H9 (cell line): ENCODE measurements around the gene ZDHHC9. TPM values are rescaled to one million over a fixed set of nuclear protein-coding genes. Genes with fewer than 3 reads are reported as not detected.

ENCODE experiments used
- DNase-seq: peaks from one replicate; pipeline ENCODE4 v3.0.0-alpha.2; 2017
- H2AFZ ChIP-seq: one replicate; pipeline ENCODE4 v1.6.1; 2013; ENCODE audit warnings: mild to moderate bottlenecking, low read length, control low read depth, moderate library complexity
- H2AK5ac ChIP-seq: 2 replicates; pipeline ENCODE4 v1.6.1; 2013; ENCODE audit warnings: low read length, control low read depth, mixed read lengths; ENCODE audit not compliant: insufficient read length
- H2BK120ac ChIP-seq: one replicate; pipeline ENCODE4 v1.6.1; 2013; ENCODE audit warnings: low read depth, mild to moderate bottlenecking, low read length, control low read depth, inconsistent platforms; ENCODE audit not compliant: poor library complexity, severe bottlenecking
- H2BK12ac ChIP-seq: 2 replicates; pipeline ENCODE4 v1.6.1; 2013; ENCODE audit warnings: low read length, control low read depth, mixed read lengths, low read depth; ENCODE audit not compliant: insufficient read length
- H2BK15ac ChIP-seq: 2 replicates; pipeline ENCODE4 v1.6.1; 2013; ENCODE audit warnings: low read depth, low read length, control low read depth
- H2BK20ac ChIP-seq: one replicate; pipeline ENCODE4 v1.6.1; 2013; ENCODE audit warnings: low read depth, mild to moderate bottlenecking, low read length, control low read depth, inconsistent platforms; ENCODE audit not compliant: poor library complexity, severe bottlenecking
- H2BK5ac ChIP-seq: 2 replicates; pipeline ENCODE4 v1.6.1; 2013; ENCODE audit warnings: low read length, control low read depth, mixed read lengths; ENCODE audit not compliant: insufficient read length
- H3K14ac ChIP-seq: 2 replicates; pipeline ENCODE4 v1.6.1; 2013; ENCODE audit warnings: low read length, control low read depth; ENCODE audit not compliant: insufficient read depth
- H3K18ac ChIP-seq: 2 replicates; pipeline ENCODE4 v1.6.1; 2013; ENCODE audit warnings: low read depth, mild to moderate bottlenecking, mixed read lengths, low read length, control low read depth; ENCODE audit not compliant: insufficient read length
- H3K23ac ChIP-seq: 2 replicates; pipeline ENCODE4 v1.6.1; 2013; ENCODE audit warnings: low read length, control low read depth, mixed read lengths, low read depth; ENCODE audit not compliant: insufficient read length
- H3K23me2 ChIP-seq: 2 replicates; pipeline ENCODE4 v1.6.1; 2013; ENCODE audit warnings: low read depth, mild to moderate bottlenecking, mixed read lengths, low read length, control low read depth; ENCODE audit not compliant: insufficient read length, poor library complexity, severe bottlenecking
- H3K27ac ChIP-seq: 2 replicates; pipeline ENCODE4 v1.5.1; 2013; ENCODE audit warnings: low read length, control low read depth, mixed read lengths, low read depth; ENCODE audit not compliant: insufficient read length
- H3K27me3 ChIP-seq: 2 replicates; pipeline ENCODE4 v1.6.1; 2013; ENCODE audit warnings: low read length, control low read depth, inconsistent platforms; ENCODE audit not compliant: insufficient read depth
- H3K4ac ChIP-seq: 2 replicates; pipeline ENCODE4 v1.6.1; 2013; ENCODE audit warnings: low read depth, mild to moderate bottlenecking, control low read depth, inconsistent platforms, low read length, moderate library complexity
- H3K4me1 ChIP-seq: 2 replicates; pipeline ENCODE4 v1.6.1; 2013; ENCODE audit warnings: low read length, control low read depth, inconsistent platforms; ENCODE audit not compliant: insufficient read depth
- H3K4me2 ChIP-seq: 2 replicates; pipeline ENCODE4 v1.6.1; 2013; ENCODE audit warnings: low read length, control low read depth, mixed read lengths; ENCODE audit not compliant: insufficient read length, insufficient read depth
- H3K56ac ChIP-seq: 2 replicates; pipeline ENCODE4 v1.6.1; 2013; ENCODE audit warnings: low read depth, mild to moderate bottlenecking, mixed read lengths, low read length, control low read depth; ENCODE audit not compliant: insufficient read length
- H3K79me1 ChIP-seq: 2 replicates; pipeline ENCODE4 v1.6.1; 2013; ENCODE audit warnings: low read depth, mild to moderate bottlenecking, moderate library complexity, low read length, control low read depth, inconsistent platforms; ENCODE audit not compliant: insufficient read depth, poor library complexity, severe bottlenecking
- H3K79me2 ChIP-seq: 2 replicates; pipeline ENCODE4 v1.6.1; 2013; ENCODE audit warnings: low read length, control low read depth, inconsistent platforms; ENCODE audit not compliant: insufficient read depth
- H3K9ac ChIP-seq: 2 replicates; pipeline ENCODE4 v1.6.1; 2013; ENCODE audit warnings: low read length, control low read depth, mixed read lengths; ENCODE audit not compliant: insufficient read length; ENCODE audit errors: extremely low read depth
- H3K9me3 ChIP-seq: one replicate; pipeline ENCODE4 v1.6.1; 2013; ENCODE audit warnings: low read depth, low read length, inconsistent platforms; ENCODE audit not compliant: control insufficient read depth
- H3T11ph ChIP-seq: one replicate; pipeline ENCODE4 v1.6.1; 2013; ENCODE audit warnings: mild to moderate bottlenecking, low read length, control low read depth, inconsistent platforms
- H4K20me1 ChIP-seq: one replicate; pipeline ENCODE4 v1.6.1; 2013; ENCODE audit not compliant: control insufficient read depth, insufficient read length, insufficient read depth
- H4K5ac ChIP-seq: 2 replicates; pipeline ENCODE4 v1.6.1; 2013; ENCODE audit warnings: low read depth, mild to moderate bottlenecking, mixed read lengths, low read length, control low read depth; ENCODE audit not compliant: insufficient read length
- H4K8ac ChIP-seq: replicated peaks from 2 replicates; pipeline ENCODE4 v1.6.1; 2013; ENCODE audit warnings: low read length, control low read depth, mixed read lengths, low read depth; ENCODE audit not compliant: insufficient read length
- H4K91ac ChIP-seq: 2 replicates; pipeline ENCODE4 v1.6.1; 2013; ENCODE audit warnings: low read depth, mild to moderate bottlenecking, moderate library complexity, mixed read lengths, low read length, control low read depth; ENCODE audit not compliant: insufficient read length
- H3K27ac Mint-ChIP-seq, 3 experiments: 2 replicates in 2 of 3; 3 replicates in 1 of 3; pipeline ENCODE4 v1.8.0; 2020 to 2021; ENCODE audit warnings: mixed read lengths in 3 of 3, mild to moderate bottlenecking in 1 of 3, moderate library complexity in 1 of 3
- H3K27me3 Mint-ChIP-seq: 2 replicates; pipeline ENCODE4 v1.8.0; 2021; ENCODE audit warnings: low read depth, mild to moderate bottlenecking, moderate library complexity, mixed read lengths
- H3K36me3 Mint-ChIP-seq, 3 experiments: 2 replicates in 2 of 3; 3 replicates in 1 of 3; pipeline ENCODE4 v1.8.0; 2020 to 2021; ENCODE audit warnings: low read depth in 3 of 3, mixed read lengths in 3 of 3; ENCODE audit not compliant: insufficient read depth in 1 of 3
- H3K4me1 Mint-ChIP-seq, 2 experiments: 2 replicates each; pipeline ENCODE4 v1.8.0; 2020; ENCODE audit warnings: mixed read lengths in 2 of 2
- H3K4me3 Mint-ChIP-seq, 2 experiments: 2 replicates in 1 of 2; 3 replicates in 1 of 2; pipeline ENCODE4 v1.8.0; 2020 to 2021; ENCODE audit warnings: mild to moderate bottlenecking in 2 of 2, mixed read lengths in 2 of 2, moderate library complexity in 1 of 2
- H3K9me3 Mint-ChIP-seq, 2 experiments: 2 replicates in 1 of 2; 3 replicates in 1 of 2; pipeline ENCODE4 v1.8.0; 2020; ENCODE audit warnings: mild to moderate bottlenecking in 2 of 2, mixed read lengths in 2 of 2, moderate library complexity in 1 of 2
- CTCF ChIP-seq: fragments of 200-600 bp; sonication (generic); conservative IDR thresholded peaks from 3 replicates; pipeline ENCODE4 v1.8.0; 2021; ENCODE audit warnings: antibody characterized with exemption, mild to moderate bottlenecking
- WGBS: extraction: QIAGEN DNeasy Blood & Tissue Kit; methylation state at CpG from one replicate; pipeline ENCODE4 v1.1.7; 2013; ENCODE audit warnings: missing lambda C conversion rate, low lambda C conversion rate, mixed read lengths; ENCODE audit not compliant: insufficient read length; ENCODE audit errors: extremely low coverage; 5-methylcytosine and 5-hydroxymethylcytosine counted together
- total RNA-seq: library from RNA; stranded (reverse); gene quantifications from 2 replicates; pipeline ENCODE4 v1.2.1, GENCODE V29; 2021

The ZDHHC9 gene
- total RNA-seq, 1 experiment from 2014 or later: 21.0 TPM

- no CpG with 5 or more reads among the region's 8 CpGs for WGBS
- Histone ChIP-seq H3K14ac (no peak overlapping the region), H3K27ac (no peak overlapping the region), H2BK15ac (no peak overlapping the region), H3K79me1 (no peaks in the 10 kb centered on the region), H3T11ph (no peak overlapping the region), H3K23me2 (no peaks in the 10 kb centered on the region), H2BK12ac (no peak overlapping the region), H3K4me2 (no peak overlapping the region), H3K4ac (no peak overlapping the region), H2AK5ac (no peak overlapping the region), H3K4me1 (no peaks in the 10 kb centered on the region; the same call in 1 of the 2 replicates), H4K5ac (no peak overlapping the region), H3K18ac (no peak overlapping the region), H2AFZ (no peak overlapping the region), H3K27me3 (no peaks in the 10 kb centered on the region), H3K79me2 (0 out of 2 replicates have a peak, but pooled peaks cover 3% of the 10 kb centered on the region), H3K56ac (no peak overlapping the region), H4K91ac (no peak overlapping the region), H2BK20ac (no peak overlapping the region), H4K8ac (no peak overlapping the region), H3K23ac (no peak overlapping the region), H4K20me1 (no peaks in the 10 kb centered on the region), H2BK5ac (no peak overlapping the region), H3K9ac (no peak overlapping the region), H3K9me3 (peaks cover 7% of the 10 kb centered on the region), H2BK120ac (no peak overlapping the region)
- no peak for DNase-seq
- H3K4me1 Mint-ChIP-seq: peaks cover 0 to under 1% of the 10 kb centered on the region in 2 experiments; a peak in 2 of 4 replicates
- H3K36me3 Mint-ChIP-seq: peaks cover 10 to 23% (median 17%) of the 10 kb centered on the region in 3 experiments; a peak in 6 of 7 replicates
- H3K27ac Mint-ChIP-seq: no peak overlapping the region; a peak in 1 of 7 replicates
- no peaks in the 10 kb centered on the region for H3K27me3 Mint-ChIP-seq
- no peak for TF ChIP-seq CTCF
- no peak overlapping the region for H3K4me3 Mint-ChIP-seq
- H3K9me3 Mint-ChIP-seq: peaks cover 0 to 56% of the 10 kb centered on the region in 2 experiments; a peak in 2 of 5 replicates
Observed at GRCh38 chrX:129831091-129831885, 12.4 kb downstream of the ZDHHC9 start.
